ENCODE data around the gene MFNG.

The MFNG gene

DNA sequence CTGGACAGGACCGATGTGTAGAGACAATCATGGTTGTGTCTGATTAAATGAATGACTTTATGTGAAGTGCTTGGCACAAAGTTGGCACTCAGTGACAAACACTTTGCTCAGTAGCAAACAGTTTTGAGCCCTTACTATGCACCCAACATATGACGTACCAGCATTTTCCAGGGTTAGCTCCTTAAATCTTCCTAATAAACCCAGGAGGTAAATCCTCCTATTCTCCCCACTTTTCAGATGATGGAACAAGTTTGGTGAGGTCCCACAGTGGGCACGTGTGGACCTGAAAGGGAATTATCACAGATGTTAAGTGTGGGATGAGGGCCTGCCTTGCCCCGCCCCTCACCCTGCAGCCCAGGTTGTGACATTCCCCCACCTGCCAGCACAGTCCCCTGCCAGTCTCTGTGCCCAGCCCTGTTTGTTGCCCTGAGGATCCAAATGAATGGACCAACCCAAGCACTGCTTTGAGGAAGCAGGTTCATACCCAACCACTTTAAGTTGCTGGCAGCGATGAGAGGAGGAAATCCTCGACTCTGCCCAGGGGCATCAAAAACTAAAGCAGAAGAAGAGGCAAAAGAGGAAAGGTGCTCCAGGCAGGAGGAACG is 39.7 kb upstream of the MFNG start:
- no peak for TF ChIP-seq CTCF (IDR thresholded peaks at IDR 0.05)
- TF ChIP-seq ZFX (IDR thresholded peaks at IDR 0.05; ENCODE audit: borderline replicate concordance): no peak
- H3K27ac ChIP-seq: no peak overlapping the region

GRCh38 chr22:37525073-37525745 is 39.0 kb upstream of the MFNG start:
- no peak for TF ChIP-seq CTCF (IDR thresholded peaks at IDR 0.05)
- TF ChIP-seq ZFX (IDR thresholded peaks at IDR 0.05; ENCODE audit: borderline replicate concordance): no peak
- no peak overlapping the region for H3K27ac ChIP-seq

DNA sequence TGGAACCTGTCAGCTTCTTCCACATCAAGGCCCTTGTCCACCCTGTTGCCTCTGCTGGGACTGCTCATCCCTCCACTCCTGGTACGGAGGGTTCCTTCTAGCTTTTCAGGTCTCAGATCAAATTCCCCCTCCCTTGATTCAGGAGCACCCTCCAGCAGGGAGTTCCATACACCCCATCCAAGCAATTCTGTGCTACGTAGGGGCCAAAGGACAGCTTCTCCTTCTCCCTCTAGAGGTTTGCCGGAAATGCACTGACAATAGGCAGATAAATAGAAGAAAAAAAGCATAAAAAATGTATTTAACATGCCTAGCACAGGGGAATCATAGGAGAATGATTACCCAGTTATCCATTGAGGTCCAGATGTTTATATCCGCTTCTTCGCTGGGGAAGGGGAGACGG is 36.3 kb upstream of the MFNG start:
- TF ChIP-seq CTCF (IDR thresholded peaks at IDR 0.05) (no peak), ZFX (IDR thresholded peaks at IDR 0.05; ENCODE audit: borderline replicate concordance) (no peak)
- no peak overlapping the region for H3K27ac ChIP-seq

DNA sequence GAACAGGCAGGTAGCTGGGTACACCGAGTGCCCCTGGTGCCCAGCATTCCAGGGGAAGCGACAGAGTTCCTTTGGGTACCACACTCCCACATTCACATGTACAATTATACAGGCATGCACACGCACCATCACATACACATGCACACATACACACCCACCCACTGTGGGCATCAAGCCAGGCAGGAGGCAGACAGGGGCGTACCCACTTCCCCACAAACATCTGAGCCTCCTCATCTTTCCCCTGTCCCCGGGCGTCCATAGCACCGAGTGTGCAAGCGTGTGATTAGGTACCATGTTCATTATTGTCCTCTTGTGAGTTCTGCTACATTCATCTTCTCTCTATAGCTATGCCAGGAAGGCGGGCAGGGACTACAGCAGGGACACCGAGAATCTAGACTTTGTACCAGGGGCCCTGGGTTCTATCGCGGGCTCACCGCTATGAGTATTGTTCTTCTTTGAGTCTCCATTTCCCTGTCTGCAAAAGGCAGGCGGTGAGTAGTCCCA is 35.1 kb upstream of the MFNG start:
- no peak overlapping the region for H3K27ac ChIP-seq
- TF ChIP-seq ZFX (IDR thresholded peaks at IDR 0.05; ENCODE audit: borderline replicate concordance) (no peak), CTCF (IDR thresholded peaks at IDR 0.05) (no peak)

DNA sequence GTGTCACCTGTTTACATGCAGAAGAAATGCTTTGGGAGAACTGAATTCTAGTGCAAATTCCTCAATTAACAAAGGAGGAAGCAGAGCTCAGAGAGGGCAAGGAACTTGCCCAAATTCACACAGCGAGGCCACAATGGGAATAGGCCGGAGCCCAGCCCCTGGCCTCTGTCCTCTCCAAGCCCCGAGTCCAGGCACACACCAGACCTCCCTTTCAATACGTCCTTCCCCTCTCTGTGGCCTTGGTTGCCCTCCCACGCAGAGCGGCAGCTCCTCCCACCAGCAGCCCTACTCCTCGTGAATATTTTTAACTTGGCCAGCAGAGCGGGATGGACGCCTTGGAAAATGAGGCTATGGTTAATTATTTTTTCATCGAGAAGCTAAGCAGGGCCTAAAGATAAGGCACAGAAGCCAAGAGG is 34.6 kb upstream of the MFNG start:
- no peak for TF ChIP-seq ZFX (IDR thresholded peaks at IDR 0.05; ENCODE audit: borderline replicate concordance)
- no peak overlapping the region for H3K27ac ChIP-seq

DNA sequence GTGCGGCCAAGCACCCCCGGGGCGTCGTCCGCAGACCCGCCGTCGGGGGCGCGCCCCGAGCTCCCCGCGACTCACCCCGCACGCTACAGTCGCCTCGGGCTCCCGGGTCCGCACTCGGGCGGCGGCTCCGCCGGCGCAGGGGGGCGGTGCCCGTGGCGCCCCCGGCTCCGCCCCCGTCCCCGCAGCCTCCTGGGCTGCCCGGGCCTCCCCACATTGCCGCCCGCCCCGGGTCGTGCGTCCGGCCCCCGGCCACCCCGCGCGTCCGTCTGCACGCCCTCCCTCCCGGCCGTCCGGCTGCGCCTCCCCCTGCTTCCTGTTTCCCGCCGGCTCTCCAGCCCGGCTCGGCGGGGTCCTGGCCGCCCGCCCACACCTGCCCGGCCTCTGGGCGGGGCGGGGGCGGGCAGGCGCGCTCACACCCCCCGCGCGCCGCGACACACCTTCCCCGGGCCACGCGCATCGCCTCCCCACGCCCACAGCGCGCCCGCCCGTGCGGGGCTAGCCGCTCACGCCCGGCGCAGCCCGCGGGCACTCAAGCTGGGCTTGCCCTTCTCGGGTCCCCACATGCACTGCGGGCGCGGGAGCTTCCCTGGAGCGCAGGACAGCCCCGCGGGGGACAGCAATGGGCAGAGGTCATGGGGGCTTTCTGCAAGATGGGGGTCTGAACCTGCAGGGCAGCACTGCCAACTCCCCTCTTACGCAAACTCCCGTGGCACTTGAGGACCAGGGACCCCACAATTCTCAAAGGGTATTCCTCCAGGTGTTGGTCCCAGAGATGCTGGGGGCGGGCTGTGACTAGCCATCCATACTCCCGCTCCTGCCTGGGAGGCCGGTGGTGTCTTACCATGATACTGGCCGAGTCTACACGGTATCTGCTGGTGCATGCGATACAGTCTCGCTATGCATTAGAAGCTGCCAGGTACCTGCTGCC is 33.3 kb upstream of the MFNG start, which contains the start of gene CARD10:
Gene CARD10 (minus strand): TSS at position 148 of the 928 bp plus-strand sequence. CDS start 215 bp downstream, outside the sequence.
- peak within 1 kb of the TSS; percentile 67 for H3K27ac ChIP-seq

More for the DNA sequence above, 33.3 kb upstream of the MFNG start, which contains the start of gene CARD10:
- TF ChIP-seq CTCF (IDR thresholded peaks at IDR 0.05) (no peak), ZFX (IDR thresholded peaks at IDR 0.05; ENCODE audit: borderline replicate concordance) (no peak)

Measured in 22Rv1 (cell line).